Neural cell (in vitro differentiated cells): ENCODE measurements around the gene MAGI1. TPM values are rescaled to one million over a fixed set of nuclear protein-coding genes. Genes with fewer than 3 reads are reported as not detected.

Experiments used
- H2AFZ ChIP-seq: fragments of 200-600, 300-800 bp; sonication (generic), shearing (Covaris generic); 2 replicates; pipeline ENCODE4 v1.6.0; 2014; ENCODE audit warnings: low read depth, mild to moderate bottlenecking, antibody characterized with exemption, low read length, moderate library complexity
- H3F3A ChIP-seq: fragments of 200-600 bp; shearing (Covaris generic); 2 replicates; pipeline ENCODE4 v1.6.1; 2016; ENCODE audit warnings: mild to moderate bottlenecking, moderate library complexity, mixed read lengths, antibody characterized with exemption, low read length; ENCODE audit not compliant: insufficient read depth, poor library complexity, severe bottlenecking
- H3K27ac ChIP-seq: fragments of 200-600, 300-800 bp; sonication (generic), shearing (Covaris generic); 2 replicates; pipeline ENCODE4 v1.5.1; 2014; ENCODE audit warnings: mild to moderate bottlenecking, low read length, moderate library complexity
- H3K27me3 ChIP-seq: fragments of 300-800, 200-600 bp; sonication (generic), shearing (Covaris generic); 2 replicates; pipeline ENCODE4 v1.6.0; 2014; ENCODE audit warnings: mild to moderate bottlenecking, low read depth, low read length, moderate library complexity; ENCODE audit not compliant: insufficient read depth
- H3K36me3 ChIP-seq: fragments of 300-800, 200-600 bp; sonication (generic), shearing (Covaris generic); 2 replicates; pipeline ENCODE4 v1.5.1; 2014; ENCODE audit warnings: mild to moderate bottlenecking, antibody characterized with exemption, low read length, moderate library complexity; ENCODE audit not compliant: insufficient read depth
- H3K4me2 ChIP-seq: fragments of 300-800, 200-600 bp; sonication (generic), shearing (Covaris generic); 2 replicates; pipeline ENCODE4 v1.6.0; 2014; ENCODE audit warnings: mild to moderate bottlenecking, low read length
- H3K4me3 ChIP-seq: fragments of 300-800, 200-600 bp; sonication (generic), shearing (Covaris generic); 2 replicates; pipeline ENCODE4 v1.5.1; 2014; ENCODE audit warnings: mild to moderate bottlenecking, low read length, moderate library complexity
- H3K79me2 ChIP-seq: fragments of 200-600 bp; shearing (Covaris generic); replicated peaks from 2 replicates; pipeline ENCODE4 v1.6.0; 2014; ENCODE audit warnings: mild to moderate bottlenecking, low read length, moderate library complexity; ENCODE audit not compliant: insufficient read depth
- H3K9ac ChIP-seq: fragments of 300-800, 200-600 bp; sonication (generic), shearing (Covaris generic); 2 replicates; pipeline ENCODE4 v1.6.1; 2016; ENCODE audit warnings: mild to moderate bottlenecking, low read length, mixed read lengths
- H3K9me2 ChIP-seq: fragments of 200-600 bp; shearing (Covaris generic); 2 replicates; pipeline ENCODE4 v1.6.1; 2016; ENCODE audit warnings: mild to moderate bottlenecking, low read length, mixed read lengths; ENCODE audit not compliant: insufficient read depth
- H3K9me3 ChIP-seq: fragments of 200-600, 300-800 bp; sonication (generic), shearing (Covaris generic); 2 replicates; pipeline ENCODE4 v1.6.1; 2016; ENCODE audit warnings: mild to moderate bottlenecking, mixed run types, low read length, moderate library complexity, mixed read lengths
- H4K20me1 ChIP-seq: fragments of 200-600 bp; shearing (Covaris generic); 2 replicates; pipeline ENCODE4 v1.6.1; 2016; ENCODE audit warnings: mild to moderate bottlenecking, mixed run types; ENCODE audit not compliant: insufficient read depth
- CTCF ChIP-seq: fragments of 450-650 bp; IDR thresholded peaks from 2 replicates; pipeline ENCODE4 v1.5.1; 2014; ENCODE audit warnings: antibody characterized with exemption, mild to moderate bottlenecking, moderate library complexity; ENCODE audit not compliant: poor library complexity, severe bottlenecking
- EP300 ChIP-seq: fragments of 450-650 bp; conservative IDR thresholded peaks from 2 replicates; pipeline ENCODE4 v1.6.1; 2014; ENCODE audit warnings: antibody characterized with exemption, mild to moderate bottlenecking, moderate library complexity; ENCODE audit not compliant: poor library complexity, severe bottlenecking
- EZH2 ChIP-seq: fragments of 200-600, 300-800 bp; shearing (Covaris generic), sonication (generic); IDR thresholded peaks from 2 replicates; pipeline ENCODE4 v1.6.1; 2014; ENCODE audit warnings: antibody characterized with exemption, low read length, borderline replicate concordance, mild to moderate bottlenecking; ENCODE audit not compliant: insufficient read depth, poor library complexity, severe bottlenecking
- POLR2AphosphoS5 ChIP-seq: IDR thresholded peaks from 2 replicates; pipeline ENCODE4 v1.6.1; 2012
- RAD21 ChIP-seq: fragments of 450-650 bp; conservative IDR thresholded peaks from 2 replicates; pipeline ENCODE4 v1.6.1; 2014; ENCODE audit warnings: antibody characterized with exemption, mild to moderate bottlenecking, moderate library complexity
- REST ChIP-seq: IDR thresholded peaks from 2 replicates; pipeline ENCODE4 v1.6.1; 2012; ENCODE audit warnings: borderline replicate concordance
- SMC3 ChIP-seq: fragments of 450-650 bp; conservative IDR thresholded peaks from 2 replicates; pipeline ENCODE4 v1.6.1; 2014; ENCODE audit warnings: antibody characterized with exemption, mild to moderate bottlenecking, moderate library complexity; ENCODE audit not compliant: poor library complexity
- TAF1 ChIP-seq: IDR thresholded peaks from 2 replicates; pipeline ENCODE4 v1.6.1; 2012; ENCODE audit warnings: low read depth
- polyA plus RNA-seq: library from polyadenylated mRNA; depleted of rRNA; stranded (reverse); fragments of >200 nt; gene quantifications from 2 replicates; pipeline ENCODE4 v1.2.3, GENCODE V29; 2014

The MAGI1 gene
- polyA plus RNA-seq, 1 donor from 2014 or later = 44.7 TPM

DNA sequence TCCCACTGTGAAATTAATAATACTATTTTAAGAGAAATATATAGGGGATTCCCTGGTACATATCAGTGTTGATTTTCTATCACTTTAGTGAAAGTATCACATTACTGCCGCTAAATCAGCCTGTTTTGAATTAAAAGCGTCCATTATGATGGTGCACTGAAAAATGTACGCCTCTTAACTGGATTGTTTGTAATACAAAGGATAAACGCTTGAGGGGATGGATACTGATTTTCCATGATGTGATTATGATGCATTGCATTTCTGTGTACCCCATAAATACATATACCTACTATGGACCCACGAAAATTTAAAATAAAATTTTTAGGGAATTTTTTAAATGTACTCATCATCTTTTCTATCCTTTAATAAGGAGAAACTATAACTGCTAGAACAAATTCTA lies 478.6 kb downstream of the MAGI1 start:
- peaks cover 39% of the 10 kb centered on the region for H3K79me2 ChIP-seq
- no peaks in the 10 kb centered on the region for H3F3A ChIP-seq
- H2AFZ ChIP-seq = no peak overlapping the region
- TF ChIP-seq REST = no peak
- TF ChIP-seq EP300 = no peak
- no peak for TF ChIP-seq SMC3
- no peak for TF ChIP-seq EZH2
- no peak for TF ChIP-seq TAF1
- no peak for TF ChIP-seq POLR2AphosphoS5
- TF ChIP-seq CTCF = no peak
- no peaks in the 10 kb centered on the region for H4K20me1 ChIP-seq
- no peaks in the 10 kb centered on the region for H3K27me3 ChIP-seq
- H3K9ac ChIP-seq = no peak overlapping the region
- no peaks in the 10 kb centered on the region for H3K9me3 ChIP-seq
- H3K4me2 ChIP-seq = no peak overlapping the region
- H3K4me3 ChIP-seq = no peak overlapping the region
- no peaks in the 10 kb centered on the region for H3K36me3 ChIP-seq
- no peak overlapping the region for H3K27ac ChIP-seq
- H3K9me2 ChIP-seq = no peaks in the 10 kb centered on the region

- Histone ChIP-seq H3K9ac (no peak overlapping the region), H3K36me3 (no peaks in the 10 kb centered on the region), H3K27me3 (no peaks in the 10 kb centered on the region), H3K27ac (no peak overlapping the region), H3K4me3 (no peak overlapping the region), H3K9me3 (no peaks in the 10 kb centered on the region), H3K4me2 (no peak overlapping the region), H2AFZ (no peak overlapping the region), H3K79me2 (peaks cover 39% of the 10 kb centered on the region), H3F3A (no peaks in the 10 kb centered on the region), H4K20me1 (no peaks in the 10 kb centered on the region), H3K9me2 (no peaks in the 10 kb centered on the region)
- TF ChIP-seq SMC3 (no peak), TAF1 (no peak), POLR2AphosphoS5 (no peak), RAD21 (no peak), REST (no peak)
Measured at GRCh38 chr3:65559643-65560042, 479.1 kb downstream of the MAGI1 start.
